ENCODE results near the gene OR6B3. TPM values are rescaled to one million over a fixed set of nuclear protein-coding genes. Genes with fewer than 3 reads are reported as not detected.
"Not testable (repeated sequence)": the region's sequence is repeated elsewhere in the genome, so short reads cannot be mapped to it uniquely, and the experiment has no call there.

Gene OR6B3
- total and polyA plus RNA-seq, 2 donors (not counting 1 experiment from before 2014, with no cell fraction given): not detected

- H3K27me3 ChIP-seq (ENCODE audit: control insufficient read depth, insufficient read depth, low read length): no peaks in the 10 kb centered on the region
Measured at GRCh38 chr2:240045098-240045497, 8.2 kb downstream of the OR6B3 start.

GRCh38 chr2:240044096-240044495 is 9.2 kb downstream of the OR6B3 start:
- not testable (repeated sequence) for H3K27ac ChIP-seq (ENCODE audit: insufficient read depth, low read length); H3K27me3 ChIP-seq (ENCODE audit: control insufficient read depth, insufficient read depth, low read length); H3K36me3 ChIP-seq (ENCODE audit: control insufficient read depth, insufficient read depth, low read length); H3K9me3 ChIP-seq (ENCODE audit: control insufficient read depth, insufficient read depth, low read depth, low read length); H3K4me1 ChIP-seq (ENCODE audit: control insufficient read depth, extremely low read depth, insufficient read depth, low read length); H4K20me1 ChIP-seq (ENCODE audit: control insufficient read depth, extremely low read depth, insufficient read depth, low read length); H3K9ac ChIP-seq (ENCODE audit: insufficient read depth, low read length); H3K79me2 ChIP-seq (ENCODE audit: control insufficient read depth, insufficient read depth, low read length); DNase-seq (ENCODE audit: low read depth in 2 of 2); H3K4me2 ChIP-seq (ENCODE audit: extremely low read depth, insufficient read depth, low read length); H3K4me3 ChIP-seq (replicated peaks in 1 of 4; ENCODE audit: control extremely low read depth in 1 of 4, insufficient read depth in 1 of 4, low read depth in 3 of 4, low read length in 4 of 4); H2AFZ ChIP-seq (ENCODE audit: low read length)

More at GRCh38 chr2:240045098-240045497, 8.2 kb downstream of the OR6B3 start:
- H3K27ac ChIP-seq (ENCODE audit: insufficient read depth, low read length): no peak overlapping the region
- no peak for TF ChIP-seq EZH2 (IDR thresholded peaks at IDR 0.05; ENCODE audit: low read length, missing control alignments)
- no peak for TF ChIP-seq CTCF (conservative IDR thresholded peaks at IDR 0.05 in 1 of 2, IDR thresholded peaks at IDR 0.05 in 1 of 2; ENCODE audit: low read depth in 1 of 2, low read length in 2 of 2)
- H3K4me3 ChIP-seq (replicated peaks in 1 of 4; ENCODE audit: control extremely low read depth in 1 of 4, insufficient read depth in 1 of 4, low read depth in 3 of 4, low read length in 4 of 4): no peak overlapping the region
- no peak overlapping the region for H3K9ac ChIP-seq (ENCODE audit: insufficient read depth, low read length)
- no peaks in the 10 kb centered on the region for H3K4me1 ChIP-seq (ENCODE audit: control insufficient read depth, extremely low read depth, insufficient read depth, low read length)
- no peaks in the 10 kb centered on the region for H4K20me1 ChIP-seq (ENCODE audit: control insufficient read depth, extremely low read depth, insufficient read depth, low read length)
- no peaks in the 10 kb centered on the region for H3K79me2 ChIP-seq (ENCODE audit: control insufficient read depth, insufficient read depth, low read length)
- H3K4me2 ChIP-seq (ENCODE audit: extremely low read depth, insufficient read depth, low read length): no peak overlapping the region
- H2AFZ ChIP-seq (ENCODE audit: low read length): no peak overlapping the region
- DNase-seq (ENCODE audit: low read depth in 2 of 2): no peak
- H3K9me3 ChIP-seq (ENCODE audit: control insufficient read depth, insufficient read depth, low read depth, low read length): no peaks in the 10 kb centered on the region
- no peaks in the 10 kb centered on the region for H3K36me3 ChIP-seq (ENCODE audit: control insufficient read depth, insufficient read depth, low read length)

GRCh38 chr2:240043279-240043989 is 9.9 kb downstream of the OR6B3 start:
- TF ChIP-seq CTCF (conservative IDR thresholded peaks at IDR 0.05 in 1 of 2, IDR thresholded peaks at IDR 0.05 in 1 of 2; ENCODE audit: low read depth in 1 of 2, low read length in 2 of 2) (no peak), EZH2 (IDR thresholded peaks at IDR 0.05; ENCODE audit: low read length, missing control alignments) (no peak)
- no peak overlapping the region for H2AFZ ChIP-seq (ENCODE audit: low read length)
- H3K79me2 ChIP-seq (ENCODE audit: control insufficient read depth, insufficient read depth, low read length): no peaks in the 10 kb centered on the region
- H3K27me3 ChIP-seq (ENCODE audit: control insufficient read depth, insufficient read depth, low read length): no peaks in the 10 kb centered on the region
- H3K36me3 ChIP-seq (ENCODE audit: control insufficient read depth, insufficient read depth, low read length): no peaks in the 10 kb centered on the region
- H3K9me3 ChIP-seq (ENCODE audit: control insufficient read depth, insufficient read depth, low read depth, low read length): no peaks in the 10 kb centered on the region
- no peak overlapping the region for H3K4me2 ChIP-seq (ENCODE audit: extremely low read depth, insufficient read depth, low read length)
- no peak for DNase-seq (ENCODE audit: low read depth in 2 of 2)
- no peaks in the 10 kb centered on the region for H4K20me1 ChIP-seq (ENCODE audit: control insufficient read depth, extremely low read depth, insufficient read depth, low read length)
- H3K4me1 ChIP-seq (ENCODE audit: control insufficient read depth, extremely low read depth, insufficient read depth, low read length): no peaks in the 10 kb centered on the region
- H3K27ac ChIP-seq (ENCODE audit: insufficient read depth, low read length): no peak overlapping the region
- no peak overlapping the region for H3K4me3 ChIP-seq (replicated peaks in 1 of 4; ENCODE audit: control extremely low read depth in 1 of 4, insufficient read depth in 1 of 4, low read depth in 3 of 4, low read length in 4 of 4)
- no peak overlapping the region for H3K9ac ChIP-seq (ENCODE audit: insufficient read depth, low read length)

All from fibroblast of lung (primary cell).